ENCODE measurements around the gene AIFM3.

The AIFM3 gene

DNA sequence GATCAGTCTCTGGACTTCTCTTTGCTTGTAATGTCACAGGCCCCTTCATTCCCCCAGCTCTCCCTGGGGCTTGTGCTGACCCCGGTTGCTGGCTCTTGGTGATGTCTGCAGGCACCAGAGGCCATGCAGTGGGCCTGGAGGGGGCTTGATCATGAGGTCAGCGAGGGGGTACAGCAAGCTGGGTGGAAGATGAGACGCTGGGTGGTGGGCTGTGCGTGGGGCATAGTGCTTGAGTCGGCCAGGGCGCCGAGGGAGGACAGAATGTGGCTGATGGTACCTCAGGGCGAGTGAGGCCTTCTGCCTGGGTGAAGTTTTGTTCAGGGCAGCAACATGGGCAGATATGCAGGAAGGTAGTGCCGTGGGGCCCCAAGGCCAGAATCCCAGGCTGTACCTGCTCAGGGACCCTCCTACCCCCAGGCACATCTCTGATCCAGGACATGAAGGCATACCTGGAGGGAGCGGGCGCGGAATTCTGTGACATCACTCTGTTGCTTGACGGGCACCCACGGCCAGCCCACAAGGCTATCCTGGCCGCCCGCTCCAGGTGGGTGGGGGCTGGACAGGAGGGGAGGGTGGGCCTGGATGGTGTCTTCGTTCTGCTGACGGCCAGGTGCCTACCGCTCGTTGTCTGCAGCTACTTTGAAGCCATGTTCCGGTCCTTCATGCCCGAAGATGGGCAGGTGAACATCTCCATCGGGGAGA, 28.4 kb downstream of the AIFM3 start:
- Histone ChIP-seq H3K4me1 (peaks cover 6 to 14% (median 12%) of the 10 kb centered on the region in 4 donors), H3K27ac (no peak overlapping the region), H3K9me3 (no peaks in the 10 kb centered on the region), H3K4me3 (no peak overlapping the region), H3K36me3 (peaks cover 25 to 97% (median 77%) of the 10 kb centered on the region in 3 donors), H3K27me3 (no peaks in the 10 kb centered on the region)
- intact Hi-C loops (cut with DNase I; ENCODE audit: low total_unique reads): loop anchor here (5.0 kb wide), 1 partner anchor 78 kb away; the partner anchor contains the start of gene CRKL
- TF ChIP-seq, protein P1, sequence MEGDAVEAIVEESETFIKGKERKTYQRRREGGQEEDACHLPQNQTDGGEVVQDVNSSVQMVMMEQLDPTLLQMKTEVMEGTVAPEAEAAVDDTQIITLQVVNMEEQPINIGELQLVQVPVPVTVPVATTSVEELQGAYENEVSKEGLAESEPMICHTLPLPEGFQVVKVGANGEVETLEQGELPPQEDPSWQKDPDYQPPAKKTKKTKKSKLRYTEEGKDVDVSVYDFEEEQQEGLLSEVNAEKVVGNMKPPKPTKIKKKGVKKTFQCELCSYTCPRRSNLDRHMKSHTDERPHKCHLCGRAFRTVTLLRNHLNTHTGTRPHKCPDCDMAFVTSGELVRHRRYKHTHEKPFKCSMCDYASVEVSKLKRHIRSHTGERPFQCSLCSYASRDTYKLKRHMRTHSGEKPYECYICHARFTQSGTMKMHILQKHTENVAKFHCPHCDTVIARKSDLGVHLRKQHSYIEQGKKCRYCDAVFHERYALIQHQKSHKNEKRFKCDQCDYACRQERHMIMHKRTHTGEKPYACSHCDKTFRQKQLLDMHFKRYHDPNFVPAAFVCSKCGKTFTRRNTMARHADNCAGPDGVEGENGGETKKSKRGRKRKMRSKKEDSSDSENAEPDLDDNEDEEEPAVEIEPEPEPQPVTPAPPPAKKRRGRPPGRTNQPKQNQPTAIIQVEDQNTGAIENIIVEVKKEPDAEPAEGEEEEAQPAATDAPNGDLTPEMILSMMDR (IDR thresholded peaks at IDR 0.05): no peak
- no peak for DNase-seq

DNA sequence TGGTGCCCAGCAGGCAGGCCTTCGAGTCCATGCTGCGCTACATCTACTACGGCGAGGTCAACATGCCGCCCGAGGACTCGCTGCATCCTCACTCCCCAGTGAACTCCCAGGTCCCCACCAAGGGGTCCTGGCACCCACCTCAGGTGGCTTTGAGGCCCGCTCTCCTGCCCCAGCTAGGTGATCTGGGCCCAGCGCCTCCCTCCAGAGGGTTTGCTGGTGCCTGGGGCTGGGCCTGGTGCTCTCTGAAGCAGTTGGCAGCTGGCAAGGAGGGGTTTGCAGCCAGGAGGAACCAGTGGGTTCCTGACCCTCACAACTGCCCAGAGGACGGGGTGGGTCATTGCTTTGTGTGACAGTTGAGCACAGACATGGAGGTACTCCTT, 29.0 kb downstream of the AIFM3 start:
- Histone ChIP-seq H3K36me3 (peaks cover 25 to 91% (median 75%) of the 10 kb centered on the region in 3 donors), H3K4me3 (no peak overlapping the region), H3K4me1 (peaks cover 10 to 20% (median 18%) of the 10 kb centered on the region in 4 donors), H3K27ac (no peak overlapping the region), H3K9me3 (no peaks in the 10 kb centered on the region), H3K27me3 (no peaks in the 10 kb centered on the region)
- TF ChIP-seq, protein P1 (IDR thresholded peaks at IDR 0.05): no peak
- intact Hi-C loops (cut with DNase I; ENCODE audit: low total_unique reads): loop anchor here (5.0 kb wide), 1 partner anchor 79 kb away; the partner anchor contains the start of gene CRKL
- no peak for DNase-seq

GRCh38 chr22:20996598-20997535, 29.8 kb downstream of the AIFM3 start:
- Histone ChIP-seq H3K4me1 (peaks cover 10 to 24% (median 19%) of the 10 kb centered on the region in 4 donors), H3K36me3 (peaks cover 21 to 83% (median 66%) of the 10 kb centered on the region in 3 donors), H3K4me3 (no peak overlapping the region), H3K9me3 (no peaks in the 10 kb centered on the region), H3K27ac (no peak overlapping the region), H3K27me3 (no peaks in the 10 kb centered on the region)
- DNase-seq: no peak
- TF ChIP-seq, protein P1 (IDR thresholded peaks at IDR 0.05): no peak
- intact Hi-C loops (cut with DNase I; ENCODE audit: low total_unique reads): loop anchor here (5.0 kb wide), 1 partner anchor 80 kb away; the partner anchor contains the start of gene CRKL

GRCh38 chr22:20997536-20998257, 30.6 kb downstream of the AIFM3 start:
- Histone ChIP-seq H3K27ac (no peak overlapping the region), H3K4me1 (peaks cover 10 to 24% (median 19%) of the 10 kb centered on the region in 4 donors), H3K4me3 (no peak overlapping the region), H3K9me3 (no peaks in the 10 kb centered on the region), H3K27me3 (no peaks in the 10 kb centered on the region), H3K36me3 (peaks cover 13 to 74% (median 58%) of the 10 kb centered on the region in 3 donors)
- TF ChIP-seq, protein P1 (IDR thresholded peaks at IDR 0.05): no peak
- no peak for DNase-seq
- intact Hi-C loops (cut with DNase I; ENCODE audit: low total_unique reads): loop anchor here (5.0 kb wide), 1 partner anchor 80 kb away; the partner anchor contains the start of gene CRKL
